Hepatocyte (in vitro differentiated cells): ENCODE results near the gene CRB3. TPM values are rescaled to one million over a fixed set of nuclear protein-coding genes. Genes with fewer than 3 reads are reported as not detected.

Source experiments
- DNase-seq: peaks from one replicate; pipeline ENCODE4 v3.0.0-alpha.2; 2016; ENCODE audit warnings: low spot score
- H2AFZ ChIP-seq: fragments of 200-600 bp; sonication (generic); 2 replicates; pipeline ENCODE4 v1.6.0; 2016; ENCODE audit warnings: antibody characterized with exemption, mild to moderate bottlenecking
- H3K27ac ChIP-seq: fragments of 200-600 bp; sonication (generic); 2 replicates; pipeline ENCODE4 v1.5.1; 2016; ENCODE audit warnings: mild to moderate bottlenecking
- H3K27me3 ChIP-seq: fragments of 200-600 bp; sonication (generic); 2 replicates; pipeline ENCODE4 v1.6.1; 2016
- H3K36me3 ChIP-seq: fragments of 200-600 bp; sonication (generic); replicated peaks from 2 replicates; pipeline ENCODE4 v1.5.1; 2016; ENCODE audit warnings: low read depth; ENCODE audit not compliant: insufficient read depth
- H3K4me1 ChIP-seq: fragments of 200-600 bp; sonication (generic); 2 replicates; pipeline ENCODE4 v1.5.1; 2016; ENCODE audit warnings: mild to moderate bottlenecking, moderate library complexity; ENCODE audit not compliant: insufficient read depth
- H3K4me2 ChIP-seq: fragments of 200-600 bp; sonication (generic); 2 replicates; pipeline ENCODE4 v1.6.0; 2016
- H3K4me3 ChIP-seq: fragments of 200-600 bp; sonication (generic); 2 replicates; pipeline ENCODE4 v1.5.1; 2016; ENCODE audit warnings: mild to moderate bottlenecking
- H3K79me2 ChIP-seq: fragments of 200-600 bp; sonication (generic); 2 replicates; pipeline ENCODE4 v1.6.0; 2017; ENCODE audit warnings: mild to moderate bottlenecking
- H3K9me2 ChIP-seq: fragments of 200-600 bp; sonication (generic); replicated peaks from 2 replicates; pipeline ENCODE4 v1.6.0; 2017; ENCODE audit warnings: mild to moderate bottlenecking; ENCODE audit not compliant: insufficient read depth
- H3K9me3 ChIP-seq: fragments of 200-600 bp; sonication (generic); 2 replicates; pipeline ENCODE4 v1.5.1; 2016; ENCODE audit warnings: low read depth, mild to moderate bottlenecking
- H4K20me1 ChIP-seq: fragments of 200-600 bp; sonication (generic); 2 replicates; pipeline ENCODE4 v1.6.0; 2016; ENCODE audit warnings: mild to moderate bottlenecking; ENCODE audit not compliant: insufficient read depth, poor library complexity, severe bottlenecking
- EZH2 ChIP-seq: fragments of 200-600 bp; sonication (generic); IDR thresholded peaks from 2 replicates; pipeline ENCODE4 v1.6.1; 2016; ENCODE audit warnings: antibody characterized with exemption, mild to moderate bottlenecking, borderline replicate concordance
- EZH2phosphoT487 ChIP-seq: fragments of 200-600 bp; sonication (generic); IDR thresholded peaks from one replicate; pipeline ENCODE4 v1.6.1; 2018; ENCODE audit warnings: antibody characterized with exemption, mild to moderate bottlenecking, low read depth, moderate library complexity; ENCODE audit not compliant: unreplicated experiment, severe bottlenecking
- WGBS: methylation state at CpG from one replicate; pipeline ENCODE4 v1.1.6; 2016; ENCODE audit warnings: low lambda C conversion rate; ENCODE audit errors: missing lambda C conversion rate; 5-methylcytosine and 5-hydroxymethylcytosine counted together
- polyA plus RNA-seq: library from polyadenylated mRNA; unstranded; fragments of >200 nt; fragmentation: Nextera tagmentation; extraction: Ambion mirVana; gene quantifications from 2 replicates; pipeline ENCODE4 v1.2.1, GENCODE V29; 2016
- total RNA-seq: library from RNA; depleted of rRNA; stranded (reverse); fragments of >200 nt; gene quantifications from 2 replicates; pipeline ENCODE4 v1.2.3, GENCODE V29; 2014
- TF ChIP-seq, protein P1 (sequence below): fragments of 200-600 bp; sonication (generic); IDR thresholded peaks from 2 replicates; pipeline ENCODE4 v1.5.1; 2016; ENCODE audit warnings: antibody characterized with exemption, mild to moderate bottlenecking; ENCODE audit not compliant: poor library complexity

CRB3 gene
- total and polyA plus RNA-seq, 2 experiments from 2014 or later: 42.5 to 71.4 TPM

DNA sequence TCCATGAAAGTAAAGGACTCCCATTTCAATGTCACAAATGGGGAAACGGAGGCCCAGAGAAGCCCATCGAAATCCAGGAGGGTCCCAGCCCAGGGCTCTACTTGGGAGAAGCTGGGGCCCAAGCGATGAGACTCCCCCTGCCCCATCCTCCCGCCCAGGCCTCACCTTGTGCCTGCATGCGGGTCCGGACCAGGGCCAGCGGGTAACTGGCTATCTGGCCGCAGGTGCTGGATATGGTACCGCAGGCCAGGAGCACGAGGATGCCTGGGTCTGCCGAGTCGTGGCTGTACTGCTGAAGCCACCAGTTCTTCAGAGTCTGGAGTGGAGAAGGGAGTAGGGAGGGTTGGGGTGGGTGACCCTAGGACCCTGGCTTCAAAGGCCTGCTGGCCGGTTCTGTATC is 20.1 kb upstream of the CRB3 start:
- Histone ChIP-seq H3K27me3 (no peaks in the 10 kb centered on the region), H2AFZ (no peak overlapping the region), H4K20me1 (no peaks in the 10 kb centered on the region), H3K4me1 (no peaks in the 10 kb centered on the region), H3K4me2 (no peak overlapping the region), H3K9me2 (no peaks in the 10 kb centered on the region), H3K27ac (no peak overlapping the region), H3K79me2 (no peaks in the 10 kb centered on the region), H3K9me3 (no peaks in the 10 kb centered on the region), H3K36me3 (no peaks in the 10 kb centered on the region), H3K4me3 (no peak overlapping the region)
- TF ChIP-seq EZH2phosphoT487: no peak
- TF ChIP-seq, protein P1, sequence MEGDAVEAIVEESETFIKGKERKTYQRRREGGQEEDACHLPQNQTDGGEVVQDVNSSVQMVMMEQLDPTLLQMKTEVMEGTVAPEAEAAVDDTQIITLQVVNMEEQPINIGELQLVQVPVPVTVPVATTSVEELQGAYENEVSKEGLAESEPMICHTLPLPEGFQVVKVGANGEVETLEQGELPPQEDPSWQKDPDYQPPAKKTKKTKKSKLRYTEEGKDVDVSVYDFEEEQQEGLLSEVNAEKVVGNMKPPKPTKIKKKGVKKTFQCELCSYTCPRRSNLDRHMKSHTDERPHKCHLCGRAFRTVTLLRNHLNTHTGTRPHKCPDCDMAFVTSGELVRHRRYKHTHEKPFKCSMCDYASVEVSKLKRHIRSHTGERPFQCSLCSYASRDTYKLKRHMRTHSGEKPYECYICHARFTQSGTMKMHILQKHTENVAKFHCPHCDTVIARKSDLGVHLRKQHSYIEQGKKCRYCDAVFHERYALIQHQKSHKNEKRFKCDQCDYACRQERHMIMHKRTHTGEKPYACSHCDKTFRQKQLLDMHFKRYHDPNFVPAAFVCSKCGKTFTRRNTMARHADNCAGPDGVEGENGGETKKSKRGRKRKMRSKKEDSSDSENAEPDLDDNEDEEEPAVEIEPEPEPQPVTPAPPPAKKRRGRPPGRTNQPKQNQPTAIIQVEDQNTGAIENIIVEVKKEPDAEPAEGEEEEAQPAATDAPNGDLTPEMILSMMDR: no peak
- no peak for TF ChIP-seq EZH2
- no peak for DNase-seq
- WGBS: 98% methylated on average over 13 of the region's 13 CpGs

DNA sequence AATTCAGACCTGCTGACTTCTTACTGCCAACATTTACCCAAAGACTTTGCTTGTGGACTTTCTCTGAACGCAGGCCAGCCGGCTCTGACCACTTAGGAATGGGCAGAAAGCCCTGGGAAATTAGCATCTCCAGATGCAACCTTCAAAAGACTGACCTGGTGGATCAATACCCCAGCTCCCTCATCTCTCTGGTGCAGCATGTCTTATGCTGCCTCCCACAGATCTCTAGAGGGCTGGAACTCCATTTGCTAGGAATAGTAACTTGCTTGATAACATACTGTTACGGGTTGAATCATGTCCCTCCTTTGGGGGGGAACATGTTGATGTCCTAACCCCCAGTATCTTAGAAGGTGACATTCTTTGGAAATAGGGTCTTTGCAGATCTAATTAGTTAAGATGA is 17.6 kb upstream of the CRB3 start:
- no peaks in the 10 kb centered on the region for H3K79me2 ChIP-seq
- H3K4me1 ChIP-seq: no peaks in the 10 kb centered on the region
- H3K9me3 ChIP-seq: no peaks in the 10 kb centered on the region
- no peak overlapping the region for H3K4me3 ChIP-seq
- no peaks in the 10 kb centered on the region for H3K36me3 ChIP-seq
- no peak overlapping the region for H3K27ac ChIP-seq
- no peak for DNase-seq
- no peak for TF ChIP-seq EZH2
- no peak for TF ChIP-seq EZH2phosphoT487
- TF ChIP-seq, protein P1: no peak
- no peaks in the 10 kb centered on the region for H4K20me1 ChIP-seq
- H3K27me3 ChIP-seq: no peaks in the 10 kb centered on the region
- WGBS: 89% methylated on average over 3 of the region's 3 CpGs
- no peak overlapping the region for H3K4me2 ChIP-seq
- no peak overlapping the region for H2AFZ ChIP-seq
- no peaks in the 10 kb centered on the region for H3K9me2 ChIP-seq

DNA sequence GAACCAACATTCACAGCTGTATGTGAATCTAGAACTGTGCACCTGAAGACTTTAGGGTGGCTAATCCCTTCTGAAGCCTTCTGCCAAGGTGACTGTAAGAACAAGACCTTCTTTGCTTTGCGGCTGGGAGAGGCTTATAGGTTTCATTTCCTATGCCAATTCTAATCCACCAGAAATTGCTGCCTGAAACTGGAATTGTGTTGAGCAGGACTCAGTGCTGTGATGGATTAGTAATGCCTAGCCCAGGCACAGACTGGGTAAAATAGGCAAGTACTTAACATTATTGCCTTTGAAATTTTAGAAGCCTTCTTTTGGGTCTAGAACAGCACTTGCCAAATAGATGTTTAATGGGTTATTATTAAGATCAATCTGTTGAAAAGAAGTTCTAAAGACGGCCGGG is 16.0 kb upstream of the CRB3 start:
- Histone ChIP-seq H3K27ac (no peak overlapping the region), H2AFZ (no peak overlapping the region), H3K9me3 (no peaks in the 10 kb centered on the region), H3K36me3 (no peaks in the 10 kb centered on the region), H3K4me3 (no peak overlapping the region), H4K20me1 (no peaks in the 10 kb centered on the region), H3K79me2 (no peaks in the 10 kb centered on the region), H3K4me1 (no peaks in the 10 kb centered on the region), H3K9me2 (no peaks in the 10 kb centered on the region), H3K27me3 (no peaks in the 10 kb centered on the region), H3K4me2 (no peak overlapping the region)
- WGBS: 75% methylated on average over 3 of the region's 3 CpGs
- TF ChIP-seq, protein P1: no peak
- no peak for TF ChIP-seq EZH2
- TF ChIP-seq EZH2phosphoT487: no peak
- no peak for DNase-seq

DNA sequence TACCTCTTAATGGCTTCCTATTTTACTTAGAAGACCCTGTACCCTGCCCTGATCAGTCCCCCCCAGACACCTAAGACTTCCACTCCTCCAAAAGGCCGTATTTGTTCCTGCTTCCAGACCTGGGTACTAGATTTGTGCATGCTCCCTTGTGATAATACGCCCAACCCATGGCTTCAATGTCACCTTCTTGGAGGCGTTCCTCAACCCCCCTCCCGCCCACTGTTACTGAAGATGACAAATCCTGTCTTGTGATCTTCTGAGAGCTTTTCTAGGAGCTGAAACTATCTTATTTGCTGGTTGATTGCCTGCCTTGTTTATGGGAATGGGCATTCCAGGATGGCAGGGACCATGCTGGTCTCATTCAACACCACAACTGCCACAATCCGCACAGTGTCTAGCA is 13.9 kb upstream of the CRB3 start:
- no peak for DNase-seq
- H3K4me1 ChIP-seq: no peaks in the 10 kb centered on the region

More for the DNA sequence above, 13.9 kb upstream of the CRB3 start:
- Histone ChIP-seq H3K36me3 (no peaks in the 10 kb centered on the region), H2AFZ (no peak overlapping the region), H3K27me3 (no peaks in the 10 kb centered on the region), H3K9me3 (no peaks in the 10 kb centered on the region), H4K20me1 (no peaks in the 10 kb centered on the region), H3K27ac (no peak overlapping the region), H3K4me2 (no peak overlapping the region), H3K79me2 (no peaks in the 10 kb centered on the region), H3K4me3 (no peak overlapping the region), H3K9me2 (no peaks in the 10 kb centered on the region)
- 96% methylated on average over 5 of the region's 5 CpGs for WGBS
- no peak for TF ChIP-seq EZH2
